ENCODE data around the gene SPTBN2.
"Not testable (repeated sequence)": the region's sequence is repeated elsewhere in the genome, so short reads cannot be mapped to it uniquely, and the experiment has no call there.

Gene SPTBN2

DNA sequence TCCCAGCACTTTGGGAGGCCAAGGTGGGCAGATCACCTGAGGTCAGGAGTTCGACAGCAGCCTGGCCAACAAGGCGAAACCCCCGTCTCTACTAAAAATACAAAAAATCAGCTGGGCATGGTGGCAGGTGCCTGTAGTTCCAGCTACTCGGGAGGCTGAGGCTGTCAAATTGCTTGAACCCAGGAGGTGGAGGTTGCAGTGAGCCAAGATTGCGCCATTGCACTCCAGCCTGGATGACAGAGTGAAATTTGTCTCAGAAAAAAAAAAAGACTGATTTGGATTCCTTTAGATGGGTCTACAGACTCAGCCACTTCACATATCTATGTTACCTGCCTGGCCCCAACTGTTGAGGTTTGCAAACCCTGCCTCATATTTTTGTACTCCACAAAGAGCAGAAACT is 4.8 kb downstream of the SPTBN2 start:
- not testable (repeated sequence) for DNase-seq (ENCODE audit: low read depth)

DNA sequence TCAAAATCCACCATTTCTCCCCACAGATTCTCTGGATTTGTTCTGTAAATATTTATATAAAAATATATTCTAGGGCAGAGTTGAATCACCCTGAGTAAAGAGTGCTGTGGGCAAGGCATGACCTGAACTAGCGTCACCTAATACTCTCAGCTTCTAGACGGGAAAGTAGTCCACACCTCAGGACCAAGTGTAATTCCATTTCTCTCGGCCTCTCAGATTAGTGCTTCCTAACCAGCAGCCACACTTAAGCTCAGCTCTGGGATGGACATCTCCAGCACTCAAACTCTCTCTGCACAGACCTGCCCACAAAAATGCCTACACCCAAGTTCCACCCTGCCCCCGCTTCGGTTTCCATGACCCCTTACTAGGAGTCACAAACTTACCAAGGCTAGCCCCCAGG is 5.3 kb downstream of the SPTBN2 start:
- no peak for DNase-seq (ENCODE audit: low read depth)

DNA sequence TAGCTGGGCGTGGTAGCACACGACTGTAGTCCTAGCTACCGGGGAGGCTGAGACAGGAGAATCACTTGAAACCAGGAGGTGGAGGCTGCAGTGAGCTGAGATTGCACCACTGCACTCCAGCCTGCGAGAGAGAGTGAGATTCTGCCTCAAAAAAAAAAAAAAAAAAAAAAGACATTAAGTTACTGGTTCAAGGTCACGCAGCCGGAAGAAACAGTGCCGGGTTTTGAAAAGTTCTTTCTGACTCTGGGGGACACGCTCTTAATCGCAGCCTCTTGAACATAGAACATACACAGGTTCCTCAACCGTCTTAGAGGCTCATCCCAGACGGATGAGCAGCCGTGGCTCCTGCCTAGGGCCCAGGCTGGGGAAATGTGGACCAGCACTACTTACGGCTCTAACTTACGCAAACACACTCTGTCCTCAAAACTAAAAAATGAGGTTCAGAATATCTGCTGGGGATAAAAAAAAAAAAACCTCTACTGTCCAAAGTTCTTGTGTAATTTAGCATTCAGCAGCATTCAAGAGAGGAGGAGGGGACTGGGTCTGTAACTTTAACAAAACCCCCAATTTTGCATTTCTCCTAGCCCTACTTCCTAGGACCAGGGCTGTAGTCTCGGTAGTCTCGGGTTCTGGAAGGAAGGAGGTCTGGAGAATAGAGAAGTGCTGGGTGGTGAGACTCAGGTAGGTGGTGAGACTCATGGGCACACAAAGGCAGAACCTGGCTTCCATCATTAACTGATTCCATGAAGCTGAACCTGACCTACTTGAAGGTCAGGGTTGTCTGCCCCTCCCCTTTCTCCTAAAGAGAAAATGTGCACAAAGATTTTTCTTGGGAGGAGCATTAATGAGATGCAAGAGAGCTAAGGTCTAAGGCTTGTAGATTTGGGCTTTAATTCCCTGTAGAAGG is 6.0 kb downstream of the SPTBN2 start:
- DNase-seq (ENCODE audit: low read depth), result no peak

DNA sequence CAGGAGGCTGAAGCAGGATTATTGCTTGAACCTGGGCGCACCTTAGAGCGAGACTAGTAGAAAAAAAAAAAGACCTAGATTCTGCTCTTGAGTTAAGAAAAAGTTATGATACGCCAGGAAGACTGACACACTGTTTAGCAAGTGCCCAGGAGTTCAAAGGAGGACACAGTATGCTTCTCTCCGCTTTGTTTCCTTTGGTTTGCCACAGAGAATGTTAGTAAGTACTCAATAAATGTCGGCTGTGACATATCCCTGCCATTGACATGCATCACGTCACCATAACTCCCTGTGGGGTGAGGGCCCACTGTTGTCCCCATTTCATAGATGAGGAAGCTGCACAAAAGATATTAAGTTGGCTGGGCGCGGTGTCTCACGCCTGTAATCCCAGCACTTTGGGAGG is 7.1 kb downstream of the SPTBN2 start:
- no peak for DNase-seq (ENCODE audit: low read depth)

DNA sequence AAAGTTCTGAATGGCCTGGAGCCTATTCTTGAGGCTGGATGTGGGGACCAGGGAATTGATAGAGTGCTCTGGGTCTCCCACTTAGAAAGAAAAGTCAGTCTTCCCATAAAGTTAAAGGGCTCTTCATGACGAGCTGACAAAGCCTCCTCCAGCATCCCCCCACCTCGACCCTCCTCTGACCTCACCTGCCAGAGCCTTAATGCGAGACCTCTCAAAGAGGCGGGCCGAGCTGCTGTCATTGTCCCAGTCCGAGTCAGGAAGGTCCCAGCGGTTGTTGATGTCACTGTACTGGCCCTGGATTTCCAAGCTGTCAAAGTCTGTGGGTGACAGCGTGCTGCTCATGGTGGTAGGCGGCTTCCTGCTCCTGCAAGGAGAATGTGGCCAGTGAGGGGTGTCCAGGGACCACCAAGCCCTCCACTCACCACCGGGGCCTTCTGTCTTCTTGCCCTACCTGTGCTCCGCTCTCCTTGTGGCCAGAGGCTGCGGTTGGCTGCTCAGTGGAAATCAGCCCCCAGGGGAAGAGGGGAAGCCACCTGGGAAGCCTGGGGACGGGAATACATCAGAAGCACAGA is 8.0 kb downstream of the SPTBN2 start:
- no peak for DNase-seq (ENCODE audit: low read depth)

DNA sequence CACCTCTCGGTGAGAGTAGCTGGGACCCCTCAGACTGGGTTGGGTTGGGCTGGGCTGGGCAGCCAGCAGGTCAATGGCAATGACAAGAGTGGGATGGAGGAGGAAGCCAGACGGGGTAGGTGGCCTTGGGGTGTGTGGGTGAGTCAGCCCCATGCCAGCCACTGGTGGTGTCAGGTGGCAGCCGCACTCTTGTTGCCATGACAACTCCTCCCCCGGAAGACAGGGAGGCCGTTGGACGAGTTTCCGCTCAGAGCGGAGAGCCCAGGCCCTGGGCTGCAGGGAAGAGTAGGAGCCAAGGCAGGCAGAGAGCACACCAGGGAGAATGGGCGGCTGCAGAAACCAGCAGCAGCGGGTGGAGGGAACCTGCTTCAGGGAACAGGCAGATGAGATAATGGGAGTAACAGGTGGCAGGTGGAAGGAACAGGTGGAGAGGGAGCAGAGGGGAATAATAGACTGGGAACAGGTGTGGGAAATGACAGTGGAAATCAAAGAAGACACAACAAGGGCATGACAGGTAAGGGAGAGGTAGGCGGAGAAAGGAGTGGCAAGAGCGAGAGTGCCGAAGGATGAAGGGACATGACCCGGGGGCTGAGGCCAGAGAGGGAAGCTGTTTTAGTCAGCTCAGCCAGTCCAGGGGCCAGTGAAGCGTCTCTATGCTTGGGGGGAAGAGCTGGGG is 8.7 kb downstream of the SPTBN2 start:
- DNase-seq (ENCODE audit: low read depth), result no peak

DNA sequence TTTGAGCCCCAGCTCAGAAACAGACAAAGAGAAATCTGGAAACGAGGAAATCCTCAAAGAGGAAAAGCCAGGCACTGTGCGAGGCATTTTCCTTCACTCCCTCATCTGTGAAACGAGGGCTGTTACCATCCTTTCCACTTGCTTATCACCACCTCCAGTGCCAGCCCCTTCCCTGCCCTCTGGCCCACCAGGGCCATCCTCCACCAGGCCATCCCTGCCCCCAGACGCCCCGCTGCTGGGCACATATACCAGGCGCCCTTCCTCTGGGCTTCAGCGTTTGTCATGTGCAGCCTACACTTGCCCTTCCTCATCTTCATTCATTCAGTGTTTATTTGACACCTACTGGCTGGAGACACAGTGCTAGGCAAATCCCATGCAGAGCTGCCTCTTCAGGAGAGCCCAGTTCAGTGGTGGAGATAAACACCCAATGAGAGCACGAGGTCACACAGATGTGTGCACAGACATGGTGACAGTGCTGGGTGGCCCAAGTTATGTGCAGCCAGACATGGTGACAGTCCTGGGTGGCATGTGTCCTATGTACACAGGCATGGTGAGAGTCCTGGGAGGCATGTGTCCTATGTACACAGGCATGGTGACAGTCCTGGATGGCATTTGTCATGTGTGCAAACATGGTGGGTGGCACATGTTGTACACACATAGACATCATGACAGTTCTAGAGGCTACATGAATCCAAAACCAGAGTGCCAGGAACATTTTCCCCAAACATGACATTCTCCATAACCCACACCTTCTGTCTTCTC is 9.7 kb downstream of the SPTBN2 start:
- DNase-seq (ENCODE audit: low read depth), result no peak

DNA sequence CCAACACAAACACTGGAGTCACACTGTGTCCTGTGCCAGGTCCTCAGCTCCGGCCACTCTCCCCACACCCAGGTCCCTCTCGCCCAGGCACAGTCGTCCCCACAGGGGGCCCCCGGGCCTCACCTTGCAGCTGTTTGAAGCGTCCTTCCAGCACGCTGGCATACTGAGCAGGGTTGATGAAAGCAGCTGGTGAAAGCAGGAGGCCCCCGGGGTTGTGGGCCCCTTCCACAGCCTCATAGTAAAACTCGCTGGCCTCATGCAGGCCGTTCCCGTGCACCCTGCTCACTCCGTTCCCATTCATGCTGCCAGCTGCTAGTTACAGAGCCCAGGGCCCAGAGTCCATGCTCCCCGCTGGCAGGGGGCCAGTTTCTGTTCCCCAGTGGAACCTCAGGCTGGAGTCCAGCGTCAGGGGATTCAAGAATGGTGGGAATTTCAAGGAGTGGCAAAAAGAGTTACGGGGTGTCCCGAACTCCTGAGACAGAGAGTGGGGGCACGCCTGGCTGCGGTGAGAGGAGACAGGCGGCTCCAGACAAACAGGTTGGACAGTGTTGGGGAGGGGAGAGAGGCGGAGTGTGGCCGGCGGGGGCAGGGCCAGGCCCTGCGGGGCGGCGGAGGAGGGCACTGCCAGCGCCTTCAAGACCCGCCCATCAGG is 10.6 kb downstream of the SPTBN2 start:
- no peak for DNase-seq (ENCODE audit: low read depth)

DNA sequence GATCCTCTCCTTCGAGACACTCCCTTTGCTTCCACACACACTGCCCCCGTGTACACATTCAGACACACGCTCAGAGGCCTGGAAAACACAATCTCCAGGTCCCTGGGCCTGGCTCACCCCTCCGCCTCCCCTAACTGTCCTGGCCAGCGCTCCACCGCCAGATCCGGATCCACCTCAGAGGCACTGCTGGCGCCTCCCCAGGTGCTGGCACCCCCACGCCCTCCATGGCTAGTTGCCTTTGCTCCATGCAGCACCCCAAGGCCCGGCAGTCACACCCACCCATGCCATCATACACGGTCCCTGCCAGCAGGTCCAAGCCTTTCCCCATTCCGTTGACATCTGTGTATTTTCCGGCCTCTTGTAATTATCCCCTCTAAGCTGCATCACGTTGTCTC is 11.1 kb downstream of the SPTBN2 start:
- DNase-seq (ENCODE audit: low read depth), result no peak

DNA sequence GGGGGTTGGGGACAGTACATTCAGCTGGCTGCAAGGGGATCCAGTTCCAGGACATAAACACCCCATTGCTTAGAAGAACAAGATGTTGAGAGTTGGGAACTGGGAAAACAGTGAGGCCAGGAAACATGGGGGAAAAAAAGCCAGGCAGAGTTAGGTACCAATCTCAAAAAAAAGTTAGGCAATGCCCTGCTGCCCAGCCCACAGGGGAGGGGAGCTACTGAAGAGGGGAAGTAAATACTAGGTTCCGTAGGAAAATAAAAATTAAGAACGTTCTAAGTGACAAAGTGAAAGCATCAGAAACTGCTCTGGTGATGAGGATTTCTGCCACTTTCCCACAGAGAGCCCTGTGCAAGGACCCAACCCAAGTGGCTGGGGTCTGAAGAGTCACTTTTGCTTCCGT is 12.0 kb downstream of the SPTBN2 start:
- no peak for DNase-seq (ENCODE audit: low read depth)

DNA sequence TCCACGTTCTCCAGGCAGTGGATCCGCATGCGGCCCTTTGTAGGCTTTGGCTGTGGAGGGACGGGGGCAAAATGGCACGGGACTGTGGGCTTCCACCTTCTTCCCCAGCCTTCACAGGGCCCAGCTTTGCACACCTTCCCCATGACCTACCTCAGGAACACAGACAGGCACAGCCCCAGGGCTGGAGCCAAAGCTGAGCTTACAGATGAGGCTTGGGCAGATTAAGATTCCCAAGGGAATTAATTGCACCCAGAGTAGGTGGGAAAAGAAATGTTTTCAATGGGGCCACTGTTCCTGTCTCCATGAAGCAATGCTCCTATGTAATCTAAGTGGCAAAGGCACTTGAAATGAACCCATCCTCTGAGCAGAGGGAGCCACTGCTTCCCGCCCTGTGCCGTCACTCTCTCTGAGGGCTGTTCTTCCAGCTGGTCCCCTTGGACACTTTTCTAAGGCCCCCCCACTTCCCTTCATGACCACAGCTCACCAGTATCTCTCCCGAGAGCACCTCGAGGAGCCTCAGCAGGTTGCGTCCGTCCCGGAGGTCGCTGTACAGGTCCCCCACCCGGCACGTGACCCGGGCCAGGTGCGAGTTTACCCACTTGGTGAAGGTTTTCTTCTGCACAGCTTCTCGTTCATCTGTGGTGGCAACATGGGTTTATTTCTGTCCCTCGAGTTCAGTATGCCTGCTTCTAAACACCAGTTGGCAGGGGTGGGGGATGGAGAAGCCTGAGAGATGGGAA is 13.5 kb downstream of the SPTBN2 start:
- no peak for DNase-seq (ENCODE audit: low read depth)

DNA sequence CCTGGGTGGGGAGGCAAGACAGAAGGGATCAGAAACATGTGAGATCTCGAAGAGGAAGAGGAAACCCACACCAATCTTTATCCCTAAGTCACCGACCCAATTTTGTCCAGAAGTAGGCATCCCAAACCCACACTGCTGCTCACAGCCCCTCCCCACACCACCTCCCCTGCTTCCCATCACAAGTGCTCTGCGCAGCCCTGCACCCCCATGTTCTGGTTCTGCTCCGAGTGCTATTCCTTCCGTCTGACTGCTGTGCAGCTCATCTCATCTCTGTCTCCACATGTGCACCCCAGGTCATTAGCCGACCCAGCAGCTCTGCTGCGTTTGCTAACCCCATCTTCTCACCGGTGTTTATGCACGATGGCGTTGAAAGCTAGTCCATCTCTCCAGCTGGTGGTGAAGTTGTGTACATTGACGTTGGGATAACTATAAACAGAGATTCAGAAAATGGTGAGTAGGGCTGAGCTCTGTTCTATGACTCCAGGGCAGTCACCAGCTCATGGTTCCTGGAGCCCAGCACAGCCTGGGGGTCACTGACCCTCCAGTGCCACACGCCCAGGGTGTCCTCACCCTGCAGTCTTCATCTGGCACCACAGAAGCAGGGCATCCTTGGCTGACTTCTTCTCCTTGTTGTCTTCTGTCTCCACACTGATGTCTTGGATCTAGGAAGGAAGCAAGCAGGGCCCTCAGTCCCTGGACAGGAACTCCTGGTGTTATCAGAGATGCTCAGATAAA is 15.1 kb downstream of the SPTBN2 start:
- DNase-seq (ENCODE audit: low read depth), result no peak

DNA sequence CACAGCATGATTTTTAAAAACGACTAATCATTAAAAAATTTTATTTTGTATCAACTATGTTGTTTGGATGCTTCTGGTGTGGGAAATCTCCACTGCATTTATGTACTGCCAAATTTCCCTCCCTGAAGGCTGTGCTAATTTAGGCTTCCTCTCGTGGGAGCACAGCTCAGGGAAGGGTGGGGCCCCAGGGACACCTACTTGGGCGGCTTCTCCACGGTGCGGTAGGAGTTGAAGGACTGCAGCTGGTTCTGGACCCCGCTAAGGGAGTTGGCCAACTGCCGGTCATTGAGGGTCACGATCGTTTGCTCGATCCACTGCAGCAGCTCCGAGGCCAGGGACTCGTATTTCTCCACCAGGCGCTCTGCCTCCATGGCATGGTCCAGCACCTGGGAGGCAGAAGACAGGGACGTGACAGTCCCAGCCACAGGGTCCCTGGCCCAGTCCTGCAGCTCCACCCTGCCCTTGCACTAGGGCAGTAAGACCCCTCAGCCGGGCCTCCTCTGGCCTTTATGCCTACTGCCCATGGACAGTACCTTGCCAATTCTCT is 18.6 kb downstream of the SPTBN2 start:
- no peak for DNase-seq (ENCODE audit: low read depth)

DNA sequence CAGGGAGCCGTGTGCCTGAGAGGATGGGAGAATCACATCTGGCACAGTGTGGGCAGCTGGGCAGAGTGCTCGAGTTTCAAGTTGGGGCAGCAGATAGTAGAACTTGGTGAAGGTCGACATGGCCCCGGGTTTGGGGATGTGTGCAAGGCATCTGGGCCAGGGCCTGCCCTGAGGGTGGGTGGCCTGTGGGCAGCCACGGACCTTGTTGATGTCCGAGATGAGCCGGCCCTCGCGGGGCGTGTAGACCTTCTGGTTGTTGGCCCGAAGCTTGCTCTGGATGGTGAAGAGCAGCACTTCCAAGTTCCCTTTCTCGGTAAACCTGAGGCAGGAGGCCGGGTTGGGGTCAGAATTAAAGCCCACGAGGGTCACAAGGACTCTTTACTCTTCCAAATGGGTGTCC is 20.3 kb downstream of the SPTBN2 start:
- DNase-seq (ENCODE audit: low read depth), result no peak

DNA sequence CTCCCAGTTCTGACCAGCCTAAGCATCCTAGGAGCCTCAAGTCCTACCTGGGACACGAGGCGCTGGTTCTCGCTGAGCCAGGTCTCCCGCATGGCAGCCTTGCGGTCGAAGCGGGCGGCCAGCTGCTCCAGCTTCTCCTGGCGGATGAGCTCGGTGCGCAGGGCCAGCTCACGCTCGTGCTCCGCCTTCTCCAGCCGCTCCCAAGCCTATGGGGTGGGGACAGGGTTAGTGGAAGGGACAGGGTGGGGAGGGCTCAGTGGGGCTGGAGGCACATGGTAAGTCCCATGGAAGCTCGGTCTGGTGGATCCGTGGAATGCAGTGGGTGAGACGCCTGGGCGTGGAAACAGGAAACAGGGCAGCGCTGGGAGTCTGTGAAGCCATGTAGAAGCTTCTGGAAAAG is 20.9 kb downstream of the SPTBN2 start:
- no peak for DNase-seq (ENCODE audit: low read depth)

DNA sequence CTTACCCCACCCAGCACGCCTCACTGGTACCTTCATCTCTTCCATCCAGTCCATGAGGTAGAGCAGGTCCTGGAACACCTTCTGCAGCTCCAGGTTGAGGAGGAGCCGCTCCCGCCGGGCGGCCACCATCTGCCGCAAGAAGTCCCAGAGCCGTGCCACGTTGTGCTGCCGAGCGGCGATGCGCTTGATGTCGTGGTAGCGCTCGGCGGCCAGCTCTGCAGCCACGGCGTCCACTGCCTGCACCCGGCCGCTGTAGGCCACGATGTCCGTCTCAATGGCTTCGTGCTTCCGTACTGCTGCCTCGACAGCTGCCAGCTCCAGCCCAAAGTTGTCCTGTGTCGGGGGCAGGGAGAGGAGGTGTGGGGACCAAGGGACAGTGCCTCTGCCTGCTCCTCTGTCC is 21.5 kb downstream of the SPTBN2 start:
- no peak for DNase-seq (ENCODE audit: low read depth)

DNA sequence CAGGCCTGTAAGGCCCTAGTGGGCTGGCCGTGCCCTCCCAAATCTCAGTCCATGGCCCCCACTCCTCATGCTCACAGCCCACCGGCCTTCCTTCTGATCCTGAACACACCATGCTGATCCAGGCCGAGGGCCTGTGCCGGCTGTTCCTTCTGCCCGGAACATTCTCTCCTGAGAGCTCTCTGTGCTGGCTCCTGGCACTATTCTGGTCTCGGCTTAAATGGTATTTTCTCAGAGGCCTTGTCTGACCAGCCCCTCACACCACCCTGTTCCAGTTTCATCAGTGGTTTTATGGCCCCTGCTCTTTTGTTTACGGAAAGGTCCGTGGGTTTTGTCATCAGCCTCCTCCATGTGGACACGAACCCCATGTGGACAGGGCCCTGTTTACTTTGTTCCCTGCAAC is 22.0 kb downstream of the SPTBN2 start:
- DNase-seq (ENCODE audit: low read depth), result no peak

DNA sequence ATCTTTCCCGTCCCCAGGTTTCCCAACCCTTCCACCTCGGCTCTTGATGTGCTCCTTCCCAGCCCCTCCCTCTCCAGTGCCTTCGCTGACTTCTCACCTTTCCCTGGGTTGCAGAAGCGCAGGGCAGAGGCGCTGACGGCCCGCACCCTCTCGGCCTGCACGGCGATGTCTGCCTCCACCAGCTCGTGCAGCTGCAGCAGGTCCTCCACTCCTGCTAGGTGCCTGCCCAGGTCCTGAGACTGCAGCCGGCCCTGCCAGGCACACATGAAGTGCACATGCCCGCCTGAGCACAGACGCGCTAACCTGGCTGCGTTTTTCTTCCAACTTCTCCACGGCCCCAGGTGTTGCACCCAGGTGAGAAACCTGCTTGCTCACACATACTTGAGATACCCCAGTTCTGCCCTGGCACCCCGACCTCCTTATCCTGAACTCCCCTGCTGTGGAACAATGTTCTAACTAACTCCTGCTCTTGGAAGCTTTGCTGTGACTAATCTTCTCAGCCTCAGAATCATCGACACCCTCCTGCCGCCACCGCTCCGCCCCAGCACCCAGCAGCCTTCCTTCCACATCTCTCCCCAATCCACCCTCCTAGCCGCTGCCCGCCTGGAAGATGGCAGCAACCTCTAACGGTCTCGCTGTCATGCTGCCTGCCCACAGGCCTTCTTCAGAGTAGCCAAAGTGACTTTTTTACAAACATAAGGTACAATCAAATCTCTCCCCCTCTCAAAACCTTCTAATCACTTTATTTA is 23.3 kb downstream of the SPTBN2 start:
- DNase-seq (ENCODE audit: low read depth), result no peak

DNA sequence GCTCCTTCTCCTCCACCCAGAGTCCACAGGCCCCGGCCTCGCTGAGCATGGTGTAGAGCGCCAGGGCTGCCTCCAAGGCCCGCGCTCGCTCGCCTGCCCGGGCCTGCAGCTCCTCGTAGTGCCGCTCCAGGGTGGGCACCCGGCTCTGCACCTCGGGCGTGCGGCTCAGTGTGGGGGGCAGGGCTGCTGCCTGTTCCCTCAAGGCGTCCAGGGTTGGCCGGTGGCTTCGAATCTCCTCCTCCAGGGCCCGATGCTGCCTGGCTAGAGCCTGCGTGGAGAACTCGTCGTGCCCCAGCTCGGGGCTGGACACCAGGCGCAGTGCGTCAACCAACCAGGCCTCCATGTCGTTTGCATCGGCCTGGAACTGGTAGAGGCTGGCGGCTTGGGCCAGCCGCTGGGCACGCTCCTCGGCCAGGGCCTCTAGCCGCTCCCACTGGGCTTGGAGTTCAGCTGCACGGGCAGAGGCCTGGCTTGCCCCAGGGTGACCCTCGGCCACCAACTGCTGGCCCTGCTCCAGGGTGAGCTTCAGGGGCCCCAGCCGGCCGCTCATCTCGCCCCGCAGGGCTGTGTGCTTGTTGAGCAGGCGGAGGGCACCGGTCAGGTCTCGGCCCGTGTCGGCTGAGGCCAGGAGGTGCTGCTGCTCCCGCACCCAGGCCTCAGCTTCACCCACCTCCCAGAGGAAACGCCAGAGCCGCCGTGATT is 24.2 kb downstream of the SPTBN2 start:
- no peak for DNase-seq (ENCODE audit: low read depth)
